ENCODE data around the gene KIAA1328.

KIAA1328 gene

GRCh38 chr18:37138456-37138855 lies 309.5 kb downstream of the KIAA1328 start:
- Histone ChIP-seq H3K9me3 (peaks cover 0 to 9% (median 5%) of the 10 kb centered on the region in 3 donors), H3K4me1 (no peaks in the 10 kb centered on the region), H3K4me3 (no peak overlapping the region), H3K27me3 (no peaks in the 10 kb centered on the region), H3K27ac (no peak overlapping the region), H3K36me3 (peaks cover 0 to 5% (median 0%) of the 10 kb centered on the region in 3 donors)
- no peak for TF ChIP-seq CTCF (IDR thresholded peaks at IDR 0.05)
- DNase-seq, result no peak
- intact Hi-C loops (cut with DNase I; ENCODE audit: low total_unique reads), result no loop called here

GRCh38 chr18:37139876-37140275 lies 310.9 kb downstream of the KIAA1328 start:
- intact Hi-C loops (cut with DNase I; ENCODE audit: low total_unique reads), result no loop called here

GRCh38 chr18:37144921-37145320 lies 316.0 kb downstream of the KIAA1328 start:
- H3K4me1 ChIP-seq, result no peaks in the 10 kb centered on the region
- H3K9me3 ChIP-seq, result no peaks in the 10 kb centered on the region
- no peak overlapping the region for H3K27ac ChIP-seq
- no peaks in the 10 kb centered on the region for H3K36me3 ChIP-seq
- intact Hi-C loops (cut with DNase I; ENCODE audit: low total_unique reads), result loop anchor here (5.0 kb wide), 1 partner anchor 612 kb away; no protein-coding TSS in a partner anchor
- no peaks in the 10 kb centered on the region for H3K27me3 ChIP-seq
- DNase-seq, result no peak
- no peak for TF ChIP-seq CTCF (IDR thresholded peaks at IDR 0.05)
- no peak overlapping the region for H3K4me3 ChIP-seq

More at GRCh38 chr18:37139876-37140275, 310.9 kb downstream of the KIAA1328 start:
- peaks cover 0 to 2% (median 0%) of the 10 kb centered on the region in 3 donors for H3K36me3 ChIP-seq
- no peak overlapping the region for H3K27ac ChIP-seq
- TF ChIP-seq CTCF (IDR thresholded peaks at IDR 0.05), result no peak
- no peak for DNase-seq
- H3K4me3 ChIP-seq, result no peak overlapping the region
- H3K4me1 ChIP-seq, result no peaks in the 10 kb centered on the region
- peaks cover 0 to 9% (median 5%) of the 10 kb centered on the region in 3 donors for H3K9me3 ChIP-seq
- no peaks in the 10 kb centered on the region for H3K27me3 ChIP-seq

GRCh38 chr18:37156330-37156942 lies 327.5 kb downstream of the KIAA1328 start:
- H3K36me3 ChIP-seq, result no peaks in the 10 kb centered on the region
- H3K4me3 ChIP-seq, result no peak overlapping the region
- intact Hi-C loops (cut with DNase I; ENCODE audit: low total_unique reads), result no loop called here
- H3K4me1 ChIP-seq, result peaks cover 0 to 23% (median 16%) of the 10 kb centered on the region in 4 donors
- no peaks in the 10 kb centered on the region for H3K9me3 ChIP-seq
- no peak for DNase-seq
- no peak overlapping the region for H3K27ac ChIP-seq
- no peaks in the 10 kb centered on the region for H3K27me3 ChIP-seq
- TF ChIP-seq CTCF (IDR thresholded peaks at IDR 0.05), result no peak

- Histone ChIP-seq H3K36me3 (no peaks in the 10 kb centered on the region), H3K27ac (no peak overlapping the region), H3K27me3 (no peaks in the 10 kb centered on the region), H3K4me3 (no peak overlapping the region), H3K9me3 (no peaks in the 10 kb centered on the region), H3K4me1 (peaks cover 0 to 27% (median 18%) of the 10 kb centered on the region in 4 donors)
- DNase-seq, result no peak
- intact Hi-C loops (cut with DNase I; ENCODE audit: low total_unique reads), result no loop called here
- TF ChIP-seq CTCF (IDR thresholded peaks at IDR 0.05), result no peak
Measured at GRCh38 chr18:37160038-37160820, 331.3 kb downstream of the KIAA1328 start.
